Fibroblast of villous mesenchyme (primary cell): ENCODE results near the gene USP19. TPM values are rescaled to one million over a fixed set of nuclear protein-coding genes. Genes with fewer than 3 reads are reported as not detected.

Experiments
- DNase-seq: peaks from one replicate; pipeline ENCODE4 v3.0.0-alpha.2; 2010; ENCODE audit warnings: low read depth
- H3K4me3 ChIP-seq: 2 replicates; pipeline ENCODE4 v1.5.1; 2011; ENCODE audit warnings: low read depth, mild to moderate bottlenecking, low read length
- CTCF ChIP-seq: IDR thresholded peaks from 2 replicates; pipeline ENCODE4 v1.5.1; 2012; ENCODE audit warnings: low read depth, mild to moderate bottlenecking, low read length; ENCODE audit not compliant: insufficient read depth
- total RNA-seq: library from RNA; depleted of rRNA; stranded (reverse); fragments of >200 nt; gene quantifications from 2 replicates; pipeline ENCODE4 v1.2.3, GENCODE V29; 2012

Gene USP19
- total RNA-seq, 1 donor, result 36.3 TPM

- no peak for TF ChIP-seq CTCF
- DNase-seq, result no peak
- H3K4me3 ChIP-seq, result no peak overlapping the region
These were observed 3.6 kb upstream of the USP19 start for GRCh38 chr3:49124203-49124602.

- TF ChIP-seq CTCF, result no peak
These were observed 3.1 kb upstream of the USP19 start for GRCh38 chr3:49123687-49124086.

GRCh38 chr3:49122886-49123545 is 2.4 kb upstream of the USP19 start:
- no peak for TF ChIP-seq CTCF
- no peak overlapping the region for H3K4me3 ChIP-seq
- DNase-seq, result no peak

More at GRCh38 chr3:49123687-49124086, 3.1 kb upstream of the USP19 start:
- no peak overlapping the region for H3K4me3 ChIP-seq
- no peak for DNase-seq

- DNase-seq, result no peak
- TF ChIP-seq CTCF, result no peak
- H3K4me3 ChIP-seq, result no peak overlapping the region
These were observed 1.8 kb upstream of the USP19 start for GRCh38 chr3:49122451-49122850.

- no peak for DNase-seq
- no peak for TF ChIP-seq CTCF
- H3K4me3 ChIP-seq, result no peak overlapping the region
These were observed 1.4 kb upstream of the USP19 start for GRCh38 chr3:49122022-49122421.

- TF ChIP-seq CTCF, result no peak
- peak overlapping the region; percentile 94 for H3K4me3 ChIP-seq
- no peak for DNase-seq
These were observed 611 bp upstream of the USP19 start for GRCh38 chr3:49121132-49121736.

- DNase-seq, result no peak
- TF ChIP-seq CTCF, result no peak
These were observed 556 bp downstream of the USP19 start for GRCh38 chr3:49120096-49120437.

More at GRCh38 chr3:49120096-49120437, 556 bp downstream of the USP19 start:
- peak overlapping the region; percentile 94 for H3K4me3 ChIP-seq
